GM23338 (cell line): Measurements from ENCODE around the gene KCNK16.
"Not testable (repeated sequence)": the region's sequence is repeated elsewhere in the genome, so short reads cannot be mapped to it uniquely, and the experiment has no call there.

Source experiments
- CTCF ChIP-seq, 2 experiments: fragments of 200-600 bp in 1 of 2; sonication (generic) in 1 of 2; conservative IDR thresholded peaks; 2 replicates each; pipeline versions ENCODE4 v1.5.1 to v1.6.1; 2016 to 2017; ENCODE audit warnings: antibody characterized with exemption in 2 of 2, low read depth in 2 of 2, mild to moderate bottlenecking in 2 of 2, moderate library complexity in 1 of 2
- EZH2phosphoT487 ChIP-seq: fragments of 200-600 bp; sonication (generic); IDR thresholded peaks from one replicate; pipeline ENCODE4 v1.8.1; 2018; ENCODE audit warnings: antibody characterized with exemption; ENCODE audit not compliant: unreplicated experiment
- JUNB ChIP-seq: IDR thresholded peaks from one replicate; pipeline ENCODE4 v1.6.1; 2016; ENCODE audit warnings: antibody characterized with exemption; ENCODE audit not compliant: unreplicated experiment
- REST ChIP-seq: IDR thresholded peaks from one replicate; pipeline ENCODE4 v1.6.1; 2018; ENCODE audit warnings: antibody characterized with exemption; ENCODE audit not compliant: unreplicated experiment

- TF ChIP-seq CTCF (conservative IDR thresholded peaks at IDR 0.05; ENCODE audit: low read depth in 2 of 2); REST; JUNB; EZH2phosphoT487: not testable (repeated sequence)
These were observed 35.9 kb downstream of the KCNK16 start for GRCh38 chr6:39286596-39286995.
